G401.6 (cell line): ENCODE results near the gene FBF1.

ENCODE experiments used
- FAIRE-seq: peaks from 2 replicates; lab custom pipeline; 2012; peaks lifted over from hg19 to GRCh38; lab: Jason Lieb, UNC

Gene FBF1

DNA sequence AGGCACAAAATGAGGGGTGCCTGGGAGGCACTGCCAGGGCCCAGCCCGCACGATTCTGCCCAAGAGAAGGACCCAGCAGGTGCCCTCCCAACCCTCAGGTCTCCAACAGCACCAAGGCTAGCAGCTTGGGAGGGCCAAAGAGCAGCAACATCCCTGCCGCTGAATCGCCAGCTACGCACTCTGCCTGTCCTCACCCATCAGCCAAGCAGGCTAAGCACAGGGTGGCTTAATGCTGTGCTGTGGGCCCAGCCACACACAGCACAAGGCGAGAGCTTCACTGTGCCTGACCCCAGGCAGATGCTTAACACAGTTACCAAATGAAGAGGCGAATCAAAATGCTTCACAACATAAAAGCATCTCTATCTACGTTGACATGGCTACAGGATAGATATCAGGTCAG is 25.6 kb downstream of the FBF1 start:
- no peak for FAIRE-seq

DNA sequence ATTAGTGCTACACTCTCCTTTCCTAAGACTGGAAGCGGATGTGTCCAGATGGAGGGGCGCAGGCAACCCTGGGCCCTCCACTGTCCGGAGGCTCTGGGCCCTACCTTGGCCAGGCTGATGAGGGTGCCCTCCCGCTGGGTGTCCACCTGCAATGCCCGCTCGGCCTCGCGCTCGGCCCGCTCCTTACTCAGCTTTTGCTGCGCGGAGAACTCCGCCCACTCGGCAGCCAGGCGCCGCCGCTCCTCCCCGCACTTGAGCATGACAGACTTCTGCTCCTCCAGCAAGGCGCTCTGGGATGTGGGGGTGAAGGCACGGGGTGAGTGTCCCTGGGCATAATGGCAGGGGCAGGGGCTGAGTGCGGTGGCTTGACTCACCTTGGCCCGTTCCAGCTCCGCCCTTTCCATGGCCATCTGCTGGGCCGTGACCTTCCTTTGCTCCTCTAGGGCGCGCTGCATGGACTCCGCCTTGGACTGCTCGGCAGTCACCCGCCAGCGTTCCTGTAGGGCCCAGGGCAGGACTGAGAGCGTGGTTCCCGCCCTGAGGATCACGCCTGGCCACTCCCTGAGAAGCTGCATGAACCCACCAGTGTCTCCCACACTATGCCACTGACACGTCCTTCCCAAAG is 26.1 kb downstream of the FBF1 start:
- FAIRE-seq = no peak

DNA sequence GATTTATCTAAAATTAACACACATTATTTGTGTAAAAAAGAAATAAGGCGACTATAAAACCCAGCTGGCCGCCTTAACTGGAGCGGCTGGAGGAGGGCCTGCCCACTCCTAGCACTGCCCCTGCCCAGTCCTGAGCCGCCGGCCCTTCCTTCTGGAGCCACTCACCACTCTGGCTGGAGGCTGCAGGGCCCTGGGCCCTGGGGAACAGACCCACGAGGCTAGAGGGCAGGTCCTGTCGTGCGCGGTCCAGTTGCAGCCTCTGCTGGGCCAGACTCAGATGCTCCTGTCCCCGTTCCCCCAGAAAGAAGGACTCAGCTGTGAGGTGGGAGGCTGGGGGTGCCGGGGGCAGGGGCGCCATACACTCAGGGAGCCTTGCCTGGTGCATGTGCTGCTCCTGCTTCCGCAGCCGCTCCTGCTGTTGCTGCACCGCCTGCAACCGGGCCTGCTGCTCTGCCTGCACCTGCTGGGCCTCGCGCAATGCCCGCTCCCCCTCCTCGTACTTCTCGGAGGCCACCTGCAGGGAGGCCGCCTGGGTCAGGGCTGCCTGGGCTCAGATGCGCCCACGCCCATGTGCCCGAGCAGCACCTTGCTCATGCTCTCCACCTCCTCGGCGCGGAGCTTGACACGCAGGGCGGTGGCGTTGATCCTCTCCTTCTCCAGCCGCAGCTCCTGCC is 27.2 kb downstream of the FBF1 start:
- FAIRE-seq = no peak

DNA sequence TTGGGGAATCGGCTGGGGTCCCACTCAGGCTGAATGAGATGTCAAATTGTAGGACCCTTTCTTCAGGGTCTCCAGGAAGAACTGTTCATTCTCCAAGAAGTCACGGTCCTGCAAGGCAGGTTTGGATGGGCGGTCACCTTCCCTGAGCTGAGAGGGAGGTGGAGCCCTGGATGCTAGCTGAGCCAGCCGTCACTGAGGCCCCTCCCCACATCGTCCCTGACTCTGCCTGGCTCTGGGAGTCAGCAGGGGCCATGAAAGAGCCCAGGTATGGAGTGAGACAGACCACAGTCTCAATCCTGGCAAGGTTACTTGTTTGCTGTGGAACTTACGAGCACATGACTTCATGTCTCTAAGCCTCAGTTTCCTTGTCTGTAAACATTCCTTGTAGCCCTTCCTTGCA is 30.1 kb downstream of the FBF1 start:
- FAIRE-seq = no peak

DNA sequence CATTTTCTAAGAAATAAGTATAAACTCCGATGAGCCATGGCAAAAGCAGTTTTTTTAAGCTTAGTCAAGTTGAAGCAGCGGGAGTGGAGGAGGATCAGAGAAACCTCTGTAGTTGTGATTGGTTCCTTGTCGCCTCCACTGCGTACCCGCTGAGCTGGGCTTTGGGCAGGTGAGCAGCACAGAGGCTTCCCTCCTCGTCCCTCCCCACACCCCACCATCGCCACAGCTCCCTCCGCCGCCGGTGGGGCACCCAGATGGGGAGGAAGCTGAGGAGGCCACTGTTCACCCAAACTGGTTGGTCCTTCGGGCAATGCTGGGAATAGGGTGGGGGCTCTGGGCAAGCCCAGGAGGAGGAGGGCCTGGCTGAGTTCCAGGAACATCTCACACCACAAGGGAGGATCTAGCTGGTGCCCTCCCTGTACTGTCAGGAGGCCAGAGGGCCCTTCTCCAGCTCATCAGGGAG is 31.0 kb downstream of the FBF1 start:
- no peak for FAIRE-seq

DNA sequence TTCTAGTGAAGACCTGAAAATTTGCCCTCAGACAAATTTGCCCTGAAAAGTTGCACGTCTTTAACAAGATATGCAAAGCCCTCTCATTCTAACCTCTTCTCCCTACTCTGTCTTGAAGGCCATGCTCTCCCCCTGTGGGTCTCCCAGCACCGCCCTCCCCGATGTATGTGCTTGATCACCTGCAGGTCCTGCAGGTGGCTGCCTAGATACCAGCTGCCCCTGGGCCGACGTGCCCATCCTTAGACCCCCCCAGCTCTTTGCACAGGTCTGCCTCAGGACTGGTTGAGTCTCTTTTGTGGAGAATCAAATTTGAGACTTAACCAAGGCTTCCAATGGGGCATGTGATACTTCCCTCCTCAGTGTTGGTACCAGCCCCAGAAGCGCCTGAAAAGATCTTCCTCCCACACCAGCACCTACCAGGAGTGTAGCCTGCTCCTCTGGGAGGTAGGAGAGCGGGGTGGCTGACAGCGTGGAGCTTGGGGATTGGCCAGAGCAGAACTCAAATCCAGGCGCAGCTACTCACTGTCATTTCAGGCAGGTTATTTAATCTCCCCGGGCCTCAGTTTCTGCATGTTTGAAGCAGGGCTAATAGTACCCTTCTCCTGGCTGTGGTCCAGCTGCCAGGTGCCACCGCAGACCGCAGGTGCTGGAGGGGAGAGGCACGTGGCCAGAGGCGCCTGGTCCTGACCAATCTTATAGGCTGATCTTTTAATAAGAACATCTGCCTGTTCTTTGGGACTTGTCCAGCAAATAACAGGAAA is 31.6 kb downstream of the FBF1 start:
- FAIRE-seq = no peak

DNA sequence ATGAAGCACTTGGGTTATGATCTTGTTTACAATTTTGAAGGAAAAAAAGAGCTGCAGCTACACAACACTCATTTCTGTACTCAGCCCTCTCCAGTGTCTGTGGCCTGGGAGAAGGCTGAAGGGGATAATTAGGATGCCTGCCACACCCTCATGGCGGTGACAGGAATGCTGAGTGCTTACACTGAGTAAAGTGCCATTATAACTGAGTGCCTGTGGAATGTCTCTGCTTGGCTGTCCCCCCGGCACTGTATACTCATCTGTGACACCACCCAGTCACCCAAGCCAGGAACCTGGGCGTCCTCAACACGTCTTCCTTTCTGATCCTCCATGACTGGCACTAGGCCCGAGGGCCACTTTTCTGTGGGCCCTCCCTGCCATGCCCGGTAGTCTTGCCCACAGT is 32.6 kb downstream of the FBF1 start:
- no peak for FAIRE-seq

DNA sequence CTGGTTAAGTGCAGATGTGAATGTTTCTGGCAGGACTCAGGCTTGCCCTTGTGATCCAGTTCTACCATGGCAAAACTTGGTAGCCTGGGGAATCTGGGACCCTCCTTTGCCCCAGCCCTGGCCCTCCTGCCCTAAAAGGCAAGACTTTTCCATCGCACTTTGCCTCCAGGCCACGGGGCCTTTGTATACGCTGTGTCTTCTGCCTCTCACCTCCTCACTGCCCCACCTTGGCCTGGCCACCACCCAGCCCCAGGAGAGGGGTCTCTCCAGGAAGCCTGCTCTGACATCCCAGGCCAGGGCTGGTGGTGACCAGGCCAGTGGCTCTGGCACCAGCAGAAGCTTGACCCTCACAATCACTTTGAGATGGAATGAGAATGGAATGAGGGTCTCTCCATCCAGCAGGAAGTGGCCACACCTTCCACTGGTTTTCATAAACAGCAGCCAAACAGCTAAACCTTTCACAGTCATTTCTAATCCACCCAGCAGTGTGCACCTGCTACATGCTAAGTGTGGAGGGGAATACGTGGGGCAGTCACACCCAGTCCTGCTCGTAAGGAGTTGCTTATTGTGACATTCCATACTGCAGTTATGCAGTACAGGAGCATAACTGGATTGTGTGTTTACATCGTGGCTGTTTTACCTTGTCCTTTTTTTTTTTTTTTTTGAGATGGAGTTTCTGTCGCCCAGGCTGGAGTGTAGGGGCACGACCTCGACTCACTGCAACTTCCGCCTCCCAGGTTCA is 34.5 kb downstream of the FBF1 start:
- FAIRE-seq = no peak

DNA sequence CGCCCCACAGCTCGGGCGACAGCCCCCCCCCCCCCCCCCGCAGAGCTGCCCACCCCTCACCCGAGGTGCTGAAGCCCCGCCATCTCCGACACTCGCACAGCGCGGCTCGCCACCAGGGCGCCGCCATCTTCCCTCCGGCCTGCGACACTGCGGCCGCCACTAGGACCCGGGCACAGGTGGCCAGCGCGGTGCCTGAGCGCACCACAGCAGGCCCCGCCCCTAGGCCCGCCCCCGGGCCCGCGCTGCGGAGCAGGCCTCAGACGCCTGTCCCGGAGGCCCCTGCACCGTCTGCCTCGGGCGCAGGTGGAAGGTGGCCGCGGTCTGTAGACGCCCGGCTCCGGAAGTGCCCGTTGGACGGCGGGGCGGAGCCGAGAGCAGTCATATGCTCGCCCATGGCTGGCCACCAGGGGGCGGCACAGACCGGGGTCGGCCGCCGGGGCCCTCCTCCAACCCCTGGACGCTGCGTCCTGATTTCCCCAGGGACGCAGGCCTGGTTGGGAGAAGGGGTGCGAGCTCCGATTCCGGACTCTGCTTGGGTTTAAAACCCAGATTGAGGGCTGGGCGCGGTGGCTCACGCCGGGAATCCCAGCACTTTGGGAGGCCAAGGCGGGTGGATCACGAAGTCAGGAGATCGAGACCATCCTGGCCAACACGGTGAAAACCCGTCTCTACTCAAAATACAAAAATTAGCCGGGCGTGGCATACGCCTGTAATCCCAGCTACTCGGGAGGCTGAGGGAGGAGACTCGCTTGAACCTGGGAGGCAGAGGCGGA is 35.9 kb downstream of the FBF1 start, which contains the start of gene MRPL38:
Gene MRPL38 (minus strand): TSS at position 136 of the 773 bp plus-strand sequence. CDS start 9 bp downstream, at position 127.
- peak; percentile 88 for FAIRE-seq

DNA sequence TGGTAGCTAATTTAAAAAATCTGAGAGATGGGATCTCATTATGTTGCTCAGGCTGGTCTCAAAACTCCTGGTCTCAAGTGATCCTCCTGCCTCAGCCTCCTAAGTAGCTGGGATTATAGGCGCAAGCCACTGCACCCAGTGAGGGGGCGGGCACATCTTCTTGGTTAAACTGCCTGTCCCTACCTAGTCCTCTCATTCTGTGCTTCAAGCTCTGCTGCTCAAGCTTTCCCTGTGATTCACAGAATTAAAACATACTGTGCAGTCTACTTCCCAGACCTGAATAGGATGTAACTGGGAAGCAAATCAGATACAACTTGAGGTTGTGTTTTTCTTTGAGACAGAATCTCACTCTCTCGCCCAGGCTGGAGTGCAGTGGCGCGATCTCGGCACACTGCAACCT is 38.4 kb downstream of the FBF1 start:
- no peak for FAIRE-seq

DNA sequence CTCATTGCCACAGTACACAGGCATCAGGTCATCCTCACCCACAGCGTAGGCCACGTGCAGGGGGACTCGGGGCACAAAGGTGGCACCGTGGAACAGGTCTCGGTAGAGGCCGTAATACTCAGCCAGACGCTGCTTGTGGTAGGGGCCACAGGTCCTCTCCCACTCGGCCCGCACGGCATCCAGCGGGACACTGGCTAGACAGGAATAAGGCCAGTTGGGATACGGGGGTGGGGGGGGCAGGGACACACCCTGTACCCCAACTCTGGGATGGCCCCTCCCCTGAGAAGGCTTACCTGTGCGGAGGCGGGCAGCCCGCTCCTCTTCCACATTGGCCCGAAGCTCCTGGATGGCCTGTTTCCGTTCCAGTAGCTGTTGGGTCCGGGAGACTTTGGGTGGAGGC is 39.1 kb downstream of the FBF1 start:
- FAIRE-seq = no peak

DNA sequence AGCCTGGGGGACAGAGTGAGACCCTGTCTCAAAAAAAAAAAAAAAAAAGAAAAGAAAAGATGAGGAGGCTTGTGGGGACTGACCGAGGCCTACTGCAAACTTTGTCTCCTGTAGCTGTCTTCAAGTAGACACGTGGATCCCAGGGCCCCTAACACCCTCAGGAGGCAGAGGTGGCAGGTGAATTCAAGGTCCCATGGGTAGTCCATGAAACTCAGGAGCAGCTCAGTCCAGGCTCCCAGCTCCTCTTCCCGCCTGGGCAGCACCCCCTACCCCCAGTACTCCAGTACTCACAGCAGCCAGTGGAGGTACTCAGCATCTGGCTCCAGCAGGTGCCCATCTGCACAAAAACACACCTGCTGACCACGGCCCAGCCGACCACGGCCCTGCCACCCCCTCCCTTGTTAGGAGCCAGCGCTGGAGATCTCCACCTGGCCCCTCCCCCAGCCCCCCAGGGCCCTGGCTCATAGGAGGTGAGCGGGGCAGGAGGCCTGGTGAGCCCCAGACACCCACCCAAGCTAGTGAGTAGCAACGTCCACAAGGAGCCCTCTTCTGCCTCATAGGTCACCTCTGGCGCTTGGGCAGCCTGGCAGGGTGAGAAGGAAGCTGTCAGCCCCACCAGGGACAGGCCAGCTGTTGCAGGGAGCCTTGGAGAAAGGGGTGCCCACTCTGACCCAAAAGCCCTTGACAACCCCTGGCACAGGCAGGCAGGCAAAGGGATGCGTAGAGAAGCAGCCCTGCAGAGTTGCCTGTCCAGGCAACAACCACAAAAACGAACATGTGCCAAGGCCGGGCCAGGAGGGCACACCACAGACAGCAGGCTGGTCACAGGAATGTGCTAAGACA is 39.9 kb downstream of the FBF1 start:
- no peak for FAIRE-seq

DNA sequence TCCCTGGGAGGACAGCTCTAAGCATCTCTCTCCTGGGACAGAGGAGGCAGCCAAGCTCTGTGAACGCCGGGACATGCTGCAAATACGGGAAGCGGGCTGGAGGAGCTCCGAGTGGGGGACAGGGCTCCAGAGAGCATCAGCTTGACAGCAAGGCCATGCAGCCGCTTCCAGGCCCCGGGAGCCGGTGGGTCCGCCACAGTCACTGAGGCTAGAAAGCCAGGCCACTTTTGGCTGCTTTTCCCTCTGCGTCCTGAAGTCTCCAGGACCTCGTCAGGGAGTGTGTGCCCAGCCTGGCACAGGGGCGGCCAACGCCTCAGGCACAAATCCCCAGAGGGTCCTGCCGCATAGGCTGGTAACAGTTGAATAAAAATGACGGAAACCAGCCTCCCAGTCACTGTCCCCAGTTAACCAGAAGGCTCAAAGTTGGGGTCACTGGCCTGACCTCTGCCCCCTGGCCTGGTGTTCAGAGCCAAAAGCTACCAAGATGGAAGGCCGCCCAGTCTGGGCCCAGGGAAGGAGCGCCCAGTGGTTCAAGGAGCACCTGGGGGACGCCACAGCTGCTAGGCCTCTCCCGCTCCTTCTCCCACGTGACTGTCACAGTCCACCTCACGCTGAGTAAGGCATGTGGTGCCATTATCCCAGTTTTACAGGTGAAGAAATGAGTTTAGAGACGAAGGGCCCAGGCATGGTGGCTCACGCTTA is 40.9 kb downstream of the FBF1 start:
- no peak for FAIRE-seq

DNA sequence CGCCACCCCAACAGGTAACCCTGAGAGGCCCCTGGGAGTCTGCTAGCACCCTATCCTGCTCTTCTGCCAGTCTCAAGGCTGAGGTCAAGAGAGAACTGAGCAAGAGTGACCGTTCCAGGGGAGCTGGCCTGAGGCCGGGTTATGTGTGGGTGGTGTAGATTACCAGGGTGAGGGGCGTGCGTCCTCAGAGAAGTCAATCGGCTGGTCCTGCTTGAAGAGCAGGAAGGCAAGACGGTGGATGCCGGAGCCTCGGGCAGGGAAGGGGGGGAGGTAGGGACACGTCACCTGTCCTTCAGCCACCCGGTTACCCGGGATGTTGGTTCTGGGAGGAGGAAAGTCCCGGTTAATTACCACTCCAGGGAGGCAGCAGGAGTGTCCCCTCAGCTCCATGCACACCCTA is 41.5 kb downstream of the FBF1 start:
- FAIRE-seq = no peak

DNA sequence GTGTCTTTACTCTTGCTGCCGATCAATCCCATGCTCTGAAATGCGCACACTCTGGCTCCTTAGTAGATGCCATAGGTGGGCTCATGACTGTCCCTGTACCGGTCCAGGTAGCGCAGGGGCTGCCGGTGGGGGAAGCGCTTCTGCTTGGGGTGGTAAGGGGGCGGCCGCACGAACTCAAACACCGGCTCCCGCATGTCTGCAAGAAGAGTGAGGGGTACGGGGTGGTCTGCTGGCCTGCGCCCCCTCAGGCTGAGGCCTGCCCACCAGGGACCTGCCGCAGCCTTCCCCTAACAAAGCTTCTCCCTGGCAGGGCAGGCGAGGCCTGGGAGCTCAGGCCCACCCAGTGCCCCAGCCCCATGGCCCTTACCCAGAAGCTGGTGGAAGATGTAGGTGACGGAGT is 42.1 kb downstream of the FBF1 start:
- no peak for FAIRE-seq

DNA sequence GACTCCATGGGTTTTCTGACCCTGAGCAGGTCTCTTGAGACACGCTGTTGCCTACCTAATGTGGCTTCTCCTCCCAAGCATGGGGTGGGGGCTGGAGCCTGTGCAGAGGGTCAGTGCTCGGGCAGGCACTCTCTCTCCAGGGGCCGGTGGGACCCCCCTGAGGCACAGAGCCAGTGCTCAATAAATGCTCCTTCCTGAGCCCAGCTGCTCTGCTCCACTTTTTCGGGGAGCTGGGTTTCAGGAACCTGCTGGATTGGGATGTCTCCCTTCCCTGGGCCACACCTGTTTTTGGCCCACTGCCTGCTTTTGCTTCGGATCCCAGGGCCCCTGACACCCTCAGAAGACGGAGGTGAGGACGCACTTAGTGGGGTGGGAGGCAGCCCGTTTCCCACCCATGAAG is 42.8 kb downstream of the FBF1 start:
- FAIRE-seq = no peak

DNA sequence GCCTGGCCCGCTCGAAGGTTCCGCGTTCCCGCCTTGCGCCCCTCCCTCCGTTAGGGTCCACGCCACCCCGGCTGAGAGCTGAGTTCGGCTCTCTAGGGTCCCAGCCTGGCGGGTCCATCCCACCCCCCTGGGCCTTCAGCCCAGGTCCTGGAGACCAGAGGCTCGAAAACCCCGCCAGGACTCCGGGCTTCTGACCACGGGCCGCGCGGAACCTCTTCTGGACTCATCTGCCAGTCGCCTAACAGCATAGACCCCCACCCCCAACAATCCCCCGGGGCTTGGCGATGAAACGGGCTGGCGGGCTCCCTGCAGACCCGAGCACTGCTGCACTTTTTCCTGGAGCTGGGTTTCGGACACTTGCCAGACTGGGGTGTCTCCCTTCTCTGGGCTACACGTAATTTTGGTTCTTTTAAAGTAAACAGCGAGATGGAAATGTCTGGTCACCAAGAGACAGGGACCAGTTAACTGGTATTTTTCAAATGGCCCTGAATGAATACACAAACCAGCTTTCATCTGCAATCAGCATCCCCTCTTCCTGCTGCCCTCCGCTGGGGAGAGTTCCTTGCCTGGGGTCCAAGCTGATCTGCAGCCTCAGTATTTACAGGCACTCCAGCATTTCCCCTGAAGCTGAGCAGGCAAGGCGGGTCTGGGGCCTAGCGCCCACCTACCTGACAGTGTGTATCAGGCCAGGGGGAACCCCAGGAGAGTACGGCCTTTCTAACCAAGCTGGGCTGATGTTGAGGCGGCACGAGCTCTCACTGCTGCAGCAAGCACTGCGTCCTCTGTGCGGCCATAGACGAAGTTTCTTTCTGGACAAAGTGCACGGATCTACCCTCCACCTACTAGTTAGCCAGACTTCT is 43.5 kb downstream of the FBF1 start:
- FAIRE-seq = no peak

DNA sequence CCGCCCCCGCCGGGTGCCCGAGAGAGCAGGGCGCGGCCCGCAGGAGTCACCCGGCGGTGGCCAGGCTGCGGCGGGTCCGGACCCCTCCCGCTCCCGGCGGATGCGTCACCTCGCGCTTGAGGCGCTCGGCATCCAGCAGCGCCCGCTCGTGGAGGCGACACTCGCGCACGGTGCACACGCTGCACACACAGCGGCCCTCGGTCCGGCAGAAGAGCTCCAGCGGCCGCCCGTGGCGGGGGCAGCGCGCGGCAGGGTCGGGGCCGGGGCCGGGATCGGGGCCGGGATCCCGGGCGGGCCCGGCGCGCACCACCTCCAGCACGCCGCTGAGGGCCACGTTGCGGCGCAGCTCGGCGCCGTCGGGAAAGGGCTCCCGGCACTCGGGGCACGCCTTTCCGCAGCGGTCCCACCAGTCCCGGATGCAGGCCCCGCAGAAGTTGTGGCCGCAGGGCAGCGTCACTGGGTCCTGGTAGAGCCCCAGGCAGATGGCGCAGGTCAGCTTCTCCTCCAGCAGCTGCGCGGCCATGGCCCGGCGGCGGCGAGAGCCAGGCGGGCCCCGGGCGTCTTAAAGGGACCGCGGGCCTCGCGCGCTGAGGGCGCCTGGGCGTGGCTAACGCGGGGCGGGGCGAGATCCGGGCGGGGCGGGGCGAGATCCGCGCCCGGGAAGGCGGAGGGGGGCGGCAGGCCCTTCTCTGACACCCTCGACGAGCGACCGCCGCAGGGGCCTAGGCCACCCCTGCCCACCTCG is 44.3 kb downstream of the FBF1 start, which contains the start of gene TRIM65:
Gene TRIM65 (minus strand): TSS at position 537 of the 745 bp plus-strand sequence. CDS start 14 bp downstream, at position 523.
- FAIRE-seq = no peak
